IMR-90 (cell line): Measurements from ENCODE around the gene POFUT1. TPM values are rescaled to one million over a fixed set of nuclear protein-coding genes. Genes with fewer than 3 reads are reported as not detected.

ENCODE experiments used
- ATAC-seq: fragments of 200-7000 bp; cut with Tn5 transposase; 2 replicates; pipeline ENCODE4 v1.9.1; 2020; ENCODE audit warnings: low read depth, mild to moderate bottlenecking, moderate library complexity
- BruUV-seq: library from RNA; stranded (reverse); fragments of 400-500 nt; replicated peaks from 2 replicates; lab custom pipeline; 2021; lab: Mats Ljungman, UMichigan
- CTCF ChIA-PET: fragments of 300-600 bp; formaldehyde crosslinking; extraction: SDS; loops from one replicate; lab custom pipeline; 2021; ENCODE audit warnings: antibody characterized with exemption; lab: Yijun Ruan, JAX
- POLR2A ChIA-PET: fragments of 300-600 bp; sonication (Branson Sonifier 250); formaldehyde crosslinking; loops from one replicate; lab custom pipeline; 2022; ENCODE audit warnings: antibody characterized with exemption; ENCODE audit not compliant: unreplicated experiment; lab: Charles Lee
- DNase-seq: peaks from one replicate; pipeline ENCODE4 v3.0.0; 2013
- H2AFZ ChIP-seq: replicated peaks from 2 replicates; pipeline ENCODE3; 2013; ENCODE audit warnings: low read length, mild to moderate bottlenecking; ENCODE audit not compliant: poor library complexity
- H2AK5ac ChIP-seq: 2 replicates; pipeline ENCODE4 v1.6.1; 2013; ENCODE audit warnings: low read depth, low read length, inconsistent platforms
- H2AK9ac ChIP-seq: replicated peaks from 2 replicates; pipeline ENCODE3; 2013; ENCODE audit warnings: mild to moderate bottlenecking, low read depth, low read length, moderate library complexity; ENCODE audit not compliant: poor library complexity
- H2BK120ac ChIP-seq: 2 replicates; pipeline ENCODE4 v1.6.1; 2013; ENCODE audit warnings: low read depth, low read length, inconsistent platforms
- H2BK15ac ChIP-seq: 3 replicates; pipeline ENCODE4 v1.6.1; 2013; ENCODE audit warnings: low read depth, low read length, inconsistent platforms
- H2BK20ac ChIP-seq: 2 replicates; pipeline ENCODE4 v1.6.1; 2013; ENCODE audit warnings: low read depth, mild to moderate bottlenecking, inconsistent platforms, low read length, moderate library complexity
- H2BK5ac ChIP-seq: 2 replicates; pipeline ENCODE4 v1.6.1; 2013; ENCODE audit warnings: mild to moderate bottlenecking, low read depth, low read length, inconsistent platforms; ENCODE audit not compliant: poor library complexity, severe bottlenecking
- H3K14ac ChIP-seq: replicated peaks from 2 replicates; pipeline ENCODE4 v1.6.1; 2013; ENCODE audit warnings: low read depth, low read length, inconsistent platforms
- H3K18ac ChIP-seq: 2 replicates; pipeline ENCODE4 v1.6.1; 2013; ENCODE audit warnings: low read depth, low read length, control low read depth
- H3K23ac ChIP-seq: 2 replicates; pipeline ENCODE4 v1.6.1; 2013; ENCODE audit warnings: low read depth, low read length, inconsistent platforms
- H3K27ac ChIP-seq: 2 replicates; pipeline ENCODE4 v1.5.1; 2013; ENCODE audit warnings: mild to moderate bottlenecking, control low read depth, low read length; ENCODE audit not compliant: insufficient read depth
- H3K27me3 ChIP-seq: 2 replicates; pipeline ENCODE4 v1.6.1; 2013; ENCODE audit warnings: low read length; ENCODE audit not compliant: control insufficient read depth, insufficient read depth
- H3K36me3 ChIP-seq: 2 replicates; pipeline ENCODE4 v1.6.1; 2013; ENCODE audit warnings: low read length, mixed read lengths; ENCODE audit not compliant: control insufficient read depth, insufficient read depth
- H3K4ac ChIP-seq: 2 replicates; pipeline ENCODE4 v1.6.1; 2013; ENCODE audit warnings: low read depth, low read length, inconsistent platforms
- H3K4me1 ChIP-seq: 2 replicates; pipeline ENCODE4 v1.6.1; 2013; ENCODE audit warnings: low read length, mixed read lengths; ENCODE audit not compliant: control insufficient read depth, insufficient read depth
- H3K4me2 ChIP-seq: 2 replicates; pipeline ENCODE4 v1.6.1; 2013; ENCODE audit warnings: low read depth, mild to moderate bottlenecking, control low read depth, low read length, moderate library complexity
- H3K4me3 ChIP-seq: 2 replicates; pipeline ENCODE4 v1.5.1; 2013; ENCODE audit warnings: low read depth, mild to moderate bottlenecking, control low read depth, low read length, moderate library complexity; ENCODE audit not compliant: insufficient read depth
- H3K56ac ChIP-seq: 2 replicates; pipeline ENCODE4 v1.6.1; 2013; ENCODE audit warnings: low read length, inconsistent platforms; ENCODE audit not compliant: insufficient read depth; ENCODE audit errors: extremely low read depth
- H3K79me1 ChIP-seq, 2 experiments: 2 replicates each; pipeline ENCODE4 v1.6.1; 2013; ENCODE audit warnings: low read length in 2 of 2, inconsistent platforms in 1 of 2, low read depth in 1 of 2
- H3K9ac ChIP-seq: 2 replicates; pipeline ENCODE4 v1.6.1; 2013; ENCODE audit warnings: low read depth, low read length, control low read depth
- H3K9me1 ChIP-seq: 2 replicates; pipeline ENCODE4 v1.6.1; 2013; ENCODE audit warnings: low read length, inconsistent platforms; ENCODE audit not compliant: insufficient read depth
- H3K9me3 ChIP-seq: 2 replicates; pipeline ENCODE4 v1.6.1; 2013; ENCODE audit warnings: low read length; ENCODE audit not compliant: control insufficient read depth, insufficient read depth
- H4K20me1 ChIP-seq: 2 replicates; pipeline ENCODE4 v1.6.1; 2013; ENCODE audit warnings: low read length, inconsistent platforms; ENCODE audit not compliant: insufficient read depth
- H4K5ac ChIP-seq: 2 replicates; pipeline ENCODE4 v1.6.1; 2013; ENCODE audit warnings: mild to moderate bottlenecking, low read depth, low read length, control low read depth
- H4K8ac ChIP-seq, 2 experiments: 2 replicates each; pipeline ENCODE4 v1.6.1; 2013; ENCODE audit warnings: low read depth in 2 of 2, low read length in 2 of 2, control low read depth in 1 of 2, inconsistent platforms in 1 of 2
- H4K91ac ChIP-seq: 2 replicates; pipeline ENCODE4 v1.6.1; 2013; ENCODE audit warnings: low read depth, low read length, inconsistent platforms; ENCODE audit not compliant: insufficient read depth
- BHLHE40 ChIP-seq: fragments of 150-350 bp; IDR thresholded peaks from 2 replicates; pipeline ENCODE4 v1.6.1; 2016; ENCODE audit warnings: mild to moderate bottlenecking, low read depth, low read length
- FOS ChIP-seq: fragments of 150-350 bp; IDR thresholded peaks from 2 replicates; pipeline ENCODE4 v1.6.1; 2016; ENCODE audit warnings: low read depth, low read length
- NFE2L2 ChIP-seq: fragments of 150-350 bp; IDR thresholded peaks from 2 replicates; pipeline ENCODE4 v1.6.1; 2016; ENCODE audit warnings: low read depth, mild to moderate bottlenecking, low read length
- WGBS, 2 experiments: methylation state at CpG; one replicate each; pipeline versions ENCODE4 v1.1.5 to v1.1.7; 2013; ENCODE audit warnings: missing lambda C conversion rate in 2 of 2; ENCODE audit not compliant: insufficient read length in 1 of 2; ENCODE audit errors: extremely low coverage in 2 of 2; 5-methylcytosine and 5-hydroxymethylcytosine counted together
- dilution Hi-C: fragments of 300-500 bp; cut with HindIII; formaldehyde crosslinking; loops from one replicate; pipeline ENCODE4 v1.14.3; 2018; ENCODE audit warnings: low sequenced_read_pairs; ENCODE audit not compliant: unreplicated experiment
- in situ Hi-C: fragments of 300-500 bp; cut with MboI; formaldehyde crosslinking; loops from 3 replicates; pipeline ENCODE4 v1.14.3; 2019; ENCODE audit warnings: low sequenced_read_pairs, inconsistent platforms, mixed read lengths
- intact Hi-C: fragments of 100-400 bp; cut with micrococcal nuclease; formaldehyde crosslinking; loops from 2 replicates; pipeline ENCODE4 v1.10.0; 2022
- polyA plus RNA-seq, 3 experiments: library from polyadenylated mRNA; depleted of rRNA; stranded (reverse); fragments of >200 nt; gene quantifications; 2 replicates each; pipeline ENCODE4 v1.2.3, GENCODE V29; 2012; ENCODE audit warnings: low replicate concordance in 1 of 3
- total RNA-seq: library from RNA; depleted of rRNA; stranded (reverse); fragments of >200 nt; gene quantifications from 2 replicates; pipeline ENCODE4 v1.2.3, GENCODE V29; 2012

The POFUT1 gene
- total and polyA plus RNA-seq, 2 of the 4 experiments (the other 2 are of a cell fraction) = 25.5 to 41.1 TPM

DNA sequence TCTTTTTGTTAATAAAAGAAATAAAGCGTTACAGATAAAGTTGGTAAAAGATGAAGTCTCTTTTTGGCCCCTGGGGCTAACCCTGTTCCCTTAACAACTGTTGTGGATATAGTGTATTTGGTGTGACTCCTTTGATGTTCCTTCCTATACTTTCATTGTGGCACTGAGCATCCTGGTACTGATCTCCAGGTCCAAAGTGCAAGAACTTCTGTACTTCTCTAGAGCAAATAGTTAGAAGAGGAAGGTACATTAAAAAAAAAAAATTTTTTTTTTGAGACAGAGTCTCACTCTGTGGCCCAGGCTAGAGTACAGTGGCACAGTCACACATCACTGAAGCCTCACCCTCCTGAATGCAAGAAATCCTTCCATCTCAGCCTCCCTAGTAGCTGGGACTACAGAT is 6.2 kb downstream of the POFUT1 start:
- CTCF ChIA-PET = no interaction called here

More for the DNA sequence above, 6.2 kb downstream of the POFUT1 start:
- Histone ChIP-seq H2BK120ac (no peak overlapping the region), H3K56ac (no peak overlapping the region), H2BK20ac (no peak overlapping the region), H3K4me1 (peaks cover 4% of the 10 kb centered on the region; the same call in 1 of the 2 replicates), H2AK5ac (no peak overlapping the region), H3K9me3 (no peaks in the 10 kb centered on the region), H4K91ac (no peak overlapping the region), H3K14ac (no peak overlapping the region), H3K27ac (no peak overlapping the region), H2BK15ac (no peak overlapping the region), H3K4me2 (no peak overlapping the region), H2AK9ac (no peak overlapping the region), H3K9ac (no peak overlapping the region), H3K9me1 (0 out of 2 replicates have a peak, but pooled peaks cover 7% of the 10 kb centered on the region), H3K27me3 (no peaks in the 10 kb centered on the region), H4K5ac (no peak overlapping the region), H3K4me3 (no peak overlapping the region), H4K20me1 (no peaks in the 10 kb centered on the region), H3K18ac (no peak overlapping the region), H3K4ac (no peak overlapping the region), H3K79me1 (peaks cover 18 to 46% of the 10 kb centered on the region in 2 experiments), H3K23ac (no peak overlapping the region), H2AFZ (no peak overlapping the region), H4K8ac (no peak overlapping the region), H2BK5ac (no peak overlapping the region), H3K36me3 (peaks cover 46% of the 10 kb centered on the region)
- no peak for DNase-seq
- no TSS peak for BruUV-seq
- POLR2A ChIA-PET = no interaction called here
- WGBS, 2 experiments = no CpG with 5 or more reads among the region's 1 CpG
- TF ChIP-seq NFE2L2 (no peak), BHLHE40 (no peak), FOS (no peak)
- dilution Hi-C loops = no loop called here
- ATAC-seq = no peak
- intact Hi-C loops = no loop called here
- in situ Hi-C loops = no loop called here
